ENCODE results near the gene DAPK2.
"Not testable (repeated sequence)": the region's sequence is repeated elsewhere in the genome, so short reads cannot be mapped to it uniquely, and the experiment has no call there.

Gene DAPK2

DNA sequence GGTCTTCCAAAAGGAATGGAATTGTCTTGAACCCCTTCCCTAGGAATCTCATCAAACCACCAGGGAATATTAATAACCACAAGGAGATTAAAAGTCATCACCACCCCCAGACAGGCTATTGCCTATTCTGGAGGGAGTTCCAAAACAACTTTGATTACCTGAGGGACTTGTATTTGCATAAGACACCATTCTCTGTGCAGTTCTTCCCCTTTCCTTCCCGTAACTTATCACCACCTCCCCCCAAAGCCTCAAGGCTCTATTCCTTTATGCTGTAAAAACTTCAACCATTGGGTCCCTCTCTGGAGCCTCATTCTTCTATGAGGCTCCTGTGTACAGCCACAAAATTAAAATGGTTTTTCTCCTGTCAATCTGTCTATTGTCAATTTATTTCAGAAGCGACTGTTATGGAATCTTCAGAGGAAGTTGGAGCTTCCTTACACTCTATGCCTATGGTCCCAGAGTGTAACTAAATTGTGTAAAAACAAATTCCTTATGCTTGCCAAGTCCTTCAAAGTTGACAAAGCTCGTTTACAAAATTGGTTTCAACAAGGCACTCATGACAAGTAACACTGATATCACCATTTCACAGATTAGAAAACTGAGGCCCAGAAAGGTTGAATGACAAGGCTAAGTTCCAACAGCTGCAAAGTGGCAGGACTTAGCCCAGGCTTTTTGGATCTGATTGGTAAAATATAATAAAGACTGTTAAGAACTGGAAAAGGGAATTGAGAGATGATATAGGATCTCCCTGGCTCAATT lies 144.2 kb downstream of the DAPK2 start:
- in situ Hi-C loops (cut with MboI; ENCODE audit: low sequenced_read_pairs) = no loop called here

DNA sequence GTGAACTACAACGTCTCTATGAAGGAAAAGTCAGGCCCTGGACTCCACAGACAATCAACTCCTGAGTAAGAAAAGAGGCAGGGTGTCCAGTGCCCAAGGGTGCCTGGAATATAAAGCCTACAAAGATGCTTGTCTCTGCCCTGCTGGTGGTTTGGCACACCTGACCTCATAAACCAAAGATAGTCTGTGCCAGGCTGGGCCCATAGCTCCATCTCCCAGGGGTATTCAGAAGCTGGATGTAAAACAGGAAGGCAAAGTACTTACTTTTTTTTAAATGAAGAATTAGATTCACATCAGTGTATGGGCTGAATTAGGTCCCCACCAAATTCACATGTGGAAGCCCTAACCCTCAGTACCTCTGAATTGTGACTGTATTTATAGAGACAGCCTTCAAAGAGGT lies 146.0 kb downstream of the DAPK2 start:
- in situ Hi-C loops (cut with MboI; ENCODE audit: low sequenced_read_pairs) = no loop called here

DNA sequence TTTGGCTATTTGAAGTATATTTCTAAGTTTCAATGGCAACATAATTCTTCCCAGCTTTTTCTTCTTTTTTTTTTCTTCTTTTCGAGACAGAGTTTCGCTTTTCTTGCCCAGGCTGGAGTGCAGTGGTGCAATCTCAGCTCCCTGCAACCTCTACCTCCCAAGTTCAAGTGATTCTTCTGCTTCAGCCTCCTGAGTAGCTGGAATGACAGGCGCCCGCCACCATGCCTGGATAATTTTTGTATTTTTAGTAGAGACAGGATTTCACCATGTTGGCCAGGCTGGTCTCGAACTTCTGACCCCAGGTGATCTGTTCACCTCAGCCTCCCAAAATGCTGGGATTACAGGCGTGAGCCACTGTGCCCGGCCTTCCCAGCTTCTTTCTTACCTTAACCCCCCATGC lies 146.7 kb downstream of the DAPK2 start:
- in situ Hi-C loops (cut with MboI; ENCODE audit: low sequenced_read_pairs) = not testable (repeated sequence)

DNA sequence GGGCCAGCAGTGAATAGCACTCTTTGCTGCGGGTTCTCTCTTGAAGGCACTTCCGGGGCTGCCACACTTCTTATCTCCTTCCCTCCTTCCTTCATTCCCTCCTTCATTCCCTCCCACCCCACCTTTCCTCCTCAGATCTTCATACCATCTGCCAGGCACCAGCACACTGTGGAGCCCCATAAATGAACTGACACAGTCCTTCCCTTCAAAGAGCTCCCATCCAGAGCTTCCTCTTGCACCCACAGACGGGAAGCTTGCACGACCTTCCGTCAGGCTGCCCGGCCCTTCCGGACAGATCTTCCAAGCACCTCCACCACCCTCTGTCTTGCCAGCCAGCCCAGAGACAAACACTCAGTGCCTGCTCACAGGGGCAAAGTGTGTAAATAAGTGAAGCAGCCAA lies 147.1 kb downstream of the DAPK2 start:
- in situ Hi-C loops (cut with MboI; ENCODE audit: low sequenced_read_pairs) = no loop called here

DNA sequence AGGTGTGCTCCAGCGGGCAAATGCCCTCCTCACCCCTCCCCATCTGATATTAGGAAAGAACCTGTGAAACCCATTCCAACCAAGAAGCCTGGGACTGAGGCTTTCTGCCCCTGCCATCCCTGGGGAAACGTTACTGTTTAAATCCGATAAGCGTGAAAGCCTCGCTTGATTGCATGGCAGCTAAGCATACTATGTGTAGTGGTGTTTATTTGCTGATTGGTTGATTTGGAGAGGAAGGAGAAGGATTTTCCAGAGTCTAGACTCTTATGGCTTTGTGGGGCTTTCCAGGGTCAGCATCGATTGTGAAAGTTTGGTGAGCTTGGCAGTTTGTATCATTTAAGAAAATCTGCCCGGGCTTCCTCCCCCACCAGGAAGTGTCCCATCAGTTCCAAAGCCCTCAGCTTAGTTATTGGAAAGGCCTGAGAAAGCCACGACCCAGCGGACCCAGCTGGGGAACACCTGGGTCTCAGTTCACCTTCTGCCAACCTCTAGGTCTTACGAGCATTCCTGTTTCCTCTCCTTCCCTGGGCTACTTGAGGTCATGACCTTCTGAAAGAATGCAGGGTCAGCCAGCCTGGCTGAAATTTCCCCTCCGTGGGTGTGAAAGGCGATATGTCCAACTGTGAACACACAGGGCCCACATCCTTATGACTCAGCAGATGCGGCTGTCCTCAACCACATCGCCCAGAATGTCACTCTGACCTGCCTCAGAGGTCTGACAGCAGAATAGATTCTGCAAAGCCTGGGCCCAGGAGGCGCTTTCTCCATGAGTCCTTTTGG lies 149.8 kb downstream of the DAPK2 start:
- in situ Hi-C loops (cut with MboI; ENCODE audit: low sequenced_read_pairs) = no loop called here

DNA sequence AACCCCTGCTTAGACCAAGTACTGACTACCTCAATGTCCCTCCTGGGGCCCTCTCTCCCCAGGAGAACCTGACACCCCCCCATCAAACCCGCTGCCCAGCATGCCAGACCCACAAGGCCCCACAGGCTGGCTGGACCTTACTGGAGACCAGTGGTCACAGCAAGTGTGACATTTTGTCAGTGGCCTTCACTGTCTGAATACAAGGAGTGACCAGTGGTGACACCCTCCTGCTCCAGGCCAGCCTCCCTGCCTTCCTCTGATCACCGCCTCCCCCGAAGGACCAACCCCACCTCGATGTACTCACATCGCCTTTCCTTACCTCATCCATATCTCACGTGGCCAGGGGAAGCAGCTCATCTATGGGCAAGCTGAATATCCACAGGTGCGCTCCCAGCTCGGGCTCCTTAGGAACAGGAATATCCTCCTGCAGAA lies 150.5 kb downstream of the DAPK2 start:
- in situ Hi-C loops (cut with MboI; ENCODE audit: low sequenced_read_pairs) = no loop called here

DNA sequence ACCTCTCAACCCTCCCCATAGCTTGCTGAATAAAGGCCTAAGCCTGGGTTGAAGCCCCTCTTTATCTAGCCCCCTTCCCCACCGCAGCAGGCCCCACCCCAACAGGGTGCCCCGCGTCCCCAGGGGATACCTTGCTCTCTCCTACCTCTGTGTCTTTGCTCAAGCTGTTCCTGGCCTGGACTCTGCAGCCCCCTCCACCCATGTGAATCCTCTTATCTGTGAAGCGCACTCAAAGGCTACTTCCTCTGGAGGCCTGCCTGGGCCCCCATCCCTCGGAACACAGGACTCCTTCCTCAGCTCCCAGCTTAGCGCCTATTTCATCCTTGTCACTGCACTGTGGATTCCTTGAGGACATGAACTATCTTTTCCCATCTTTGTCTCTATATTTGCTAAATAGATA lies 151.1 kb downstream of the DAPK2 start:
- in situ Hi-C loops (cut with MboI; ENCODE audit: low sequenced_read_pairs) = no loop called here

DNA sequence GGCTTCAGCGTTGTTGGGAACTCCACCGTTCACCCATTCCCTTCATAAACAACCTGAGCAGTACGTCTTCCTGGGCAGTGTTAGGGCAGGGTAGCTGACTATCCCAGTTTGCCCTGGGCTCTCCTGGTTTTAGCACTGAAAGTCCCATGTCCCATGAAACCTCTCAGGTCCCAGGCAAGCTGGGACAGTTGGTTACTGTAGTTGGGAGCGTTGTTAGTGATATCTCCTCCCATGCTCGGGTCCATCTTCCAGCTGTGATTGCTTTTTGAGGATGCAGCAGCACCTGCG lies 151.7 kb downstream of the DAPK2 start:
- in situ Hi-C loops (cut with MboI; ENCODE audit: low sequenced_read_pairs) = no loop called here

DNA sequence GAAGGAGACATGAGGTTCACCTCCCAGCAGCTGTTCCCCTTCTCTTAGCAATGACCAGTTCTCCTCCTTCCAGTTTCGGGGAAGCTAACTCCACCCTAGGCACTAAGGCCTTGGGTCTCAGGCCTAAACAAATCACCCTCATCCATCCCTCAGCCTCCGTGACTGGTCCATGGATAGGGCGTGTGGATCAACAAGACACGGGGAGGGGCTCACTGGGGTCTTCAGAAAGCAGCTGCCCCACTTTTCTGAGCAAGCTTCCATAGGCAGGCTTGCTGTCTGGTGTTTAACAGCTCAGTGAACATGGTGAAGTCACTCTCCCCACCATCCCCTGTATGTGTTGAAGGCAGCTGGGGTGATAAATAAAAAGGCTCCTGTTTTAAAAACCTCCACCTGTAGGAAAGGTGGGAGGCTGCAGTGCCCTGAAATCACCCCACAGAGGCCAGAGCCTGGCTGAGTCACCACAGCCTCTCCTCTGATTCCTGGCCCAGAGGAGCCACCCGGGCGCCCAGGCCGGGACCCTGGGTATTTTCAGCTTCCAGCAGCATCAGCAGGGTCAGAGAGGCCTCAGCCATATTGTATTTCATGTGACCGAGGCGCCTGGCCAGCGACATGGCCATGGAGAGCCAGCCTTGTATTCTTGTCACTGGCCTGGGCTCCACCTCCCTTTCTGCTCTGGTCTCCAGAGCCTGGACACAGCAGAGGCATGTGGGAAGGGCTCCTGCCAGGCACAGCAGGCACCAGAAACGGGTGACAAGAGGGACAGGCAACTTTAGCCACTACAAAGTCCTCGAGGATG lies 152.2 kb downstream of the DAPK2 start:
- in situ Hi-C loops (cut with MboI; ENCODE audit: low sequenced_read_pairs) = no loop called here

DNA sequence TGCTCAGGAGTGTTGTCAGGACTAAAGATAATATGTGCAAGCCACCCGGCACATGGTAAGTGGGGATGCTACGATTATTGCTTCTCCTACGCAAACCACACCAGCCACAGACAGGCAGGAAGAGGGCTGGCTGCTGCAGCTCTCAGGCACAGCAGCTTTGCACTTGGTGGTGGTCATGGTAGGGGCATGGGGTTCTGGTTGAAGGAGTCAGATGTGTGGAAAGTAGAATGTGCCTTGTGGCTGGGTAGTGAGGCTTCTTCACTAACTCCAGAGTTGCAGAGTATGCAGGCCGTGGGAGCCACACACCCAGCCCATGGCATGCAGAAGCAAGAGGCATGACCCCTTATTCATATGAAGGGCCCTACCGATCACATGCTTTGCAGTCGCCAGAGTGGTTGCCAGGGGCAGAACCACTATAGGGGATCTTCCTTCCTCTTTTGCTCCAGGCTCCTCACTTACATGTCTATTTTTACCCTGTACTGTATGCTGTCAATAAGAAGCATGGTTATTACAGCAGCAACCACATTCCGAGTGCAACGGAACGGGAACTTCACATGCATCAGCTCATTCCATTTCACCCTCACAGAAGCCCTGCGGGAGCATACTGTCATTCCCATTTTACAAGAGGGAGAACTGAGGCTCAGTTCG lies 153.4 kb downstream of the DAPK2 start:
- in situ Hi-C loops (cut with MboI; ENCODE audit: low sequenced_read_pairs) = no loop called here

DNA sequence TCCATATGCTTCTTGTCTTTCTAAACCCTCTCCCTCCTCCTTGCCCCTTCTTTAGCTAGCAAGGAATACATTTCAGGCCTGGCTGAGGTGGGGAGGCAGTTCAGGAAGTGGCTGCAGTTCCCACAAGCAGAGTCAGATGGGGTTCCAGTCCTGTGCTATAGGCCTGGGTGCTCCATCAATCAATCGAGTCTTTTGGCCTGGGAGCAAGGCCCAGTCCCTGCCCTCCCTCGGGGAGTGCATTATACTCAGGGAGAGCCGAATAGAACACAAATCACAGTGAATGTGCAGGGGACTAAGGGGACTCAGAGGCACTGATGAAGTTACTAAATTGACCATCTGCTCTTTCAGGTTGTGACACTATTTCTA lies 154.5 kb downstream of the DAPK2 start:
- in situ Hi-C loops (cut with MboI; ENCODE audit: low sequenced_read_pairs) = no loop called here

DNA sequence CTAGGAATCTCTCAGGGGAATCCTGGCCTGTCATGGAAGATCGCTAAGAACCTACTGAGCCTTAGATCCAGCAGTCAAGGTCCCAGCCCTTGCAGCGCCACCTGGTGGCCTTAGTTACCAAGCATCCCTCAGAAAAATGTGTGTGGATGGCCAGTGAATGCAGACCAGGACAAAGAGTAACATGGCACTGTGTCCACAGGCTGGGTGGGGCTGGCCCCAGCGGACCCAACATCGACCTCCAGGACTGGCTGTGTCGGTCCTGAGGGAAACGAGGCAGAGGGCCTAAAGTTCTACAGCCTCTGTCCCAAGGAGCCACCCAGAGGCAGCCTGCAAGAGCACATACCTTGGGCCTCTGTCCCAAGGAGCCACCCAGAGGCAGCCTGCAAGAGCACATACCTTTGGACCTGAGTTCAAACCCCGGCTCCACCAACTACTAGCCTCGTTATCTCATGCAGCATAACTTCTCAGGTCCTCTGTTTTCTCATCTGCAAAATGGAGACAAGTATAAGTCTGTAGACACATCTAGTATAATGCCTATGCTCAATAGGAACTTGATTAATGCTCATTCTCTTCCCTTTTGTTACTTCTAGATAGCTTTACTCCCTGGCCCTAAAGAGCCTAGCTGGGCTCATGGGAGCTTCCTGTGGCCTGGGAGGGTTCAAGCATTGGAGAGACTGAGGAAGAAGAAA lies 155.1 kb downstream of the DAPK2 start:
- in situ Hi-C loops (cut with MboI; ENCODE audit: low sequenced_read_pairs) = no loop called here

DNA sequence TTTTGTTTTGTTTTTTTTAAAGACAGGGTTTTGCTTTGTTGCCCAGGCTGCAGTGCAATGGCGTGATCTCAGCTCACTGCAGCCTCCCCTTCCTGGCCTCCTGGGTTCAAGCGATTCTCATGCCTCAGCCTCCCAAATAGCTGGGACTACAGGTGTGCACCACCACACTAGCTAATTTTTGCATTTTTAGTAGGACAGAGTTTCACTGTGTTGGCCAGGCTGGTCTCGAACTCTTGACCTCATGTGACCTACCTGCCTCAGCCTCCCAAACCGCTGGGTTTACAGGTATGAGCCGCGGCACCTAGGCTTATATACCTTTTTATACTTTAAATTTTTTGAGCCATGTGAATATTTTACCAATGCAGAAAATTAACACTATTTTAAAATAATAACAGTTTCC lies 155.7 kb downstream of the DAPK2 start:
- in situ Hi-C loops (cut with MboI; ENCODE audit: low sequenced_read_pairs) = no loop called here

DNA sequence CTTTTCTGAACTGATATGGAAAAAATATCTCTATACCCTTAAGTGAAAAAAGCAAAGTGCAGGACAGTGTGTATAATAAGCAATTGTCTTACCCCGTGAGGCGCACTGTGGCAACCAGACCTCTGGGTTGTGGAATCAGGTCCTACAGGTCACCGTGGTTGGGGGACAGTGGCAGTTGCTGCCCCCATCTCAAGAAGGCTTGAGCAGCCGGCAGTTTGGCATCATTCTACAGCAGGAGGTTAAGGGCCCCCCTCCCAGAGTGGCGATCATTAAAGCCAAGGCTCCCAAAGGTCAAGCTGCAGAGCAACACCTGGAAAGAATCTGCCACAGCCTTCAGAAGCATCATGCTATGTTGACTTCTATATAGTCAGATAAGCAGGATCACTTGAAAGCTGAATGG lies 156.5 kb downstream of the DAPK2 start:
- in situ Hi-C loops (cut with MboI; ENCODE audit: low sequenced_read_pairs) = no loop called here

DNA sequence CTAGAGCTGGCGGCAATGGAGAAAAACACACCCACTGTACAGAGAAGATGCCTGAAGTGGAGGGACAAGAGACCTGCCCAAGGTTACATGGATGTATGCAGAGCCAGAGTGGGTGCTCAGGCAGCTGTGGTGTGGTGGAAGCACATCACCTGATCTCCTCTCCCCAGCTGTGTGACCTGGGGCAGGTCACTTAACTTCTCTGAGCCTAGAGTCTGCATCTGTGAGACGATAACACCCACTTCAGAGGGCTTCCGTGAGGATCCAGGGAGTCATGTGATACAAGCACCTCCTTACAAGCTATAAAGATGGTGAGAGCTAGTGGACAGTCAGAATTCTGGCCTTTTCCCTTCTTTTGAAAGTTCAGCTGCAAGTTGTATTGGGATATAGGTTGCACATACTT lies 157.5 kb downstream of the DAPK2 start:
- in situ Hi-C loops (cut with MboI; ENCODE audit: low sequenced_read_pairs) = no loop called here

DNA sequence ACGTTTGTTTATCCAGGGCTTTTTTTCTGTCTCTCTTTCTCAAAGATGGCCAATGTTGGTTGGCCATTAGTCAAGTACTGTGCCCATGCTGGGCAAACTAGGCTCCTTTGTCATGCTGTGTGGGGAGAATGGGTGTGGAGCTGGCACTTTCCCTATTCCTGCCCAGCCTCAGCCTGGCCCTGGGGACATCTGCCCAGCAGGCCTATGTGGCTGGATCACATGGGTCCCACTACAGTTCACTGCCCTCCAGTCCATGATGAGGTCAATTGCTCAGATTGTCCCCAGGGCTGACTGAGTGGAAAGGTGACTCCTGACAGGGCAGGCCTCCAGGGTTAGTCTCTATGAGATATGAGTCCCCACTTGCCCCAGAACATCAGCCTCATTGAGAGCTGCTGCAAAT lies 158.1 kb downstream of the DAPK2 start:
- in situ Hi-C loops (cut with MboI; ENCODE audit: low sequenced_read_pairs) = no loop called here

DNA sequence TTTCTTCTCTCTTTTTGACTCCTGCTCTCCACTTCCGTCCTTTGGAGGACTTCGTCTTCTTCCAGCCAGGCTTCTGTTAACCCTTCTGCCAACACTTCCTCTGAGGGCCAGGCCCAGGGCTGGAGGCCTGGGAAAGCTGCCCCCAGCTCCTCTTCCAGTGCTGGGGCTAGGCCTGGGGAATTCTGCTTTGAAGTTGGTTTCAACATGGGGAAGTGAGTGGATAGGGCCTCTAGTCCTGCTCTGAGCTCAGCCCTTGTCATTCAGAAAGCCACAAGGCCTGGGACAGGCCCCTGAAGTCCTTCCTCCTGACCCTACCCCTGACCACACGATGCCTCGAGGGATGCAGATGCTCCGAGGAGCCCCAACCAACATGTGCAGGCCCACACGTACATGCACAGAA lies 158.7 kb downstream of the DAPK2 start:
- in situ Hi-C loops (cut with MboI; ENCODE audit: low sequenced_read_pairs) = no loop called here

DNA sequence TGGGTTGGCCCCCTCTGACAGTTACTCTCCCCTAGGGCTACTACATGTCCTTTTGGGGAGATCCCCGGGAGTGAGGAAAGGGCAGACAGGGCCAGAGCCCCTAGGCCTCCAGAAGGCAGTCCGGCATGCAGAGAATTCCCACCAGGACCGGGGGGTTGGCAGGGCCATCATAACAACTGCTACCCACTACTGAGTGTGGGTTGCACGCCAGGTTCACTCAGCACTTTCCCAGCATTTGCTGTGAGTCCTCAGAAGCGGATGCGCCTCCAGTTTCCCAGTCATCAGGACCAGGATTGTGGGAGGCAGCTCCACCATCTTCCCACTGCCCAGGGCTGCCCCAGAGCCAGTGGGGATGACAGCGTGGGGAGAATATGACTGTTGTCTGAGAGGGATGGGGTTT lies 161.3 kb downstream of the DAPK2 start:
- in situ Hi-C loops (cut with MboI; ENCODE audit: low sequenced_read_pairs) = no loop called here

DNA sequence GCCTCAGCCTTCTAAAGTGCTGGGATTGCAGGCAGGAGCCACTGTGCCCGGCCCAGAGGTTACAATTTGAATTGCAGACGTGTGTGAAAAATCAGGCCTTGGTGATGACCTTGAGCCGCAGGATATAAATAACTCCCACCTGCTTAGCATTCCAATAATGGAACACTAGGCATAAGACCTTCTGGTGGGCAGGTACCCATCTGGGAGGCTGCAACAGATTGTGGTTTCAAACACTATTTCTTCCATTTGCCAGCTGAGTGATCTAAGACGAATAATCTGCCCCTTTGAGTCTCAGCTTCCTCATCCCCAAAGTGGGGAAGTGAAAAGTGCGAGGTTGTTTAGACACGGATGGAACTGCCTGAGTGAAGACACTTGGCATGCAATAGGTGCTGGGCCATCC lies 164.9 kb downstream of the DAPK2 start:
- in situ Hi-C loops (cut with MboI; ENCODE audit: low sequenced_read_pairs) = no loop called here

DNA sequence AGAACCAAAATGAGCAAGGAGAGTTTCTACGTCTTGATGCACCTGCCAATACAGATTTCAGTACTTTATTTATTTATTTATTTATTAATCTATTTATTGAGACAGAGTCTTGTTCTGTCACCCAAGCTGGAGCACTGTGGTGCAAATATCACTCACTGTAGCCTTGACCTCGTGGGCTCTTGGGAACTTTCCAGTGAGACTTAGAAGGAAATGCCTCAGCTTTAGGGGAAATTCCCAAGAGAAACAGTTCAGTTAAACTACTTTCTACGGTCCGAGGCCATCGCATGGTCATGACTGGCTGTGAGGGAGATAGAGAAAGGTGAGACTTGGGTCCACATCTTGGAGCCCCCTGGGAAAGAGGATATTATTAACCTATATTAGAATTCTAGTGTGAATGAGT lies 165.5 kb downstream of the DAPK2 start:
- in situ Hi-C loops (cut with MboI; ENCODE audit: low sequenced_read_pairs) = no loop called here

DNA sequence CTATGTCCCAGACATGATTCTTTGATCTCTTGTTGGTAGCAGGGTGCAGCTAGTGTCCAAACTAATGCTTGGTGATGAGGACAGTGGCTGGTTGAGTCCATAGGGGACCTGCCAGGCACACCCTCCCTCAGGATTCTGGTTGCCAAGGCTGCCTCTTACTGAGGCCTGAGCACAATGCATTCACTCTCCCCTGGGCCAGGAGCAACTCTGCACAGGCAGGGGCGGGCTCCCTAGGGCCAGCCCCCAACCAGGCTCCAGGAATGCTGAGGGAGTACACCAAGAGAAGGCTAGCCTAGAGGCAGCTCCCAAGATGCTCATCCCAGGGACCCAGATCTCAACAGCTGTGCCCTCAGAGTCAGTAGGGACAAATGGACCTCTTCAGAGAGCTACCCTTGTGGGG lies 166.3 kb downstream of the DAPK2 start:
- in situ Hi-C loops (cut with MboI; ENCODE audit: low sequenced_read_pairs) = no loop called here
